Measurements from ENCODE around the gene OR2C3. TPM values are rescaled to one million over a fixed set of nuclear protein-coding genes. Genes with fewer than 3 reads are reported as not detected.

The OR2C3 gene
- total RNA-seq: not detected

GRCh38 chr1:247536340-247536739 lies at the start of gene OR2C3:
Gene OR2C3, minus strand, starts transcription at chr1:247536440. Its CDS starts 3,929 bp downstream, at chr1:247532511.
- Histone ChIP-seq H3K4me1 (no peaks in the 10 kb centered on the region), H3K27ac (no peak within 1 kb of the TSS), H3K4me3 (no peak within 1 kb of the TSS), H3K9me3 (no peaks in the 10 kb centered on the region), H3K27me3 (no peaks in the 10 kb centered on the region), H3K36me3 (no peaks in the 10 kb centered on the region)
- no peak for DNase-seq (ENCODE audit: low spot score)
- TF ChIP-seq, protein P1, sequence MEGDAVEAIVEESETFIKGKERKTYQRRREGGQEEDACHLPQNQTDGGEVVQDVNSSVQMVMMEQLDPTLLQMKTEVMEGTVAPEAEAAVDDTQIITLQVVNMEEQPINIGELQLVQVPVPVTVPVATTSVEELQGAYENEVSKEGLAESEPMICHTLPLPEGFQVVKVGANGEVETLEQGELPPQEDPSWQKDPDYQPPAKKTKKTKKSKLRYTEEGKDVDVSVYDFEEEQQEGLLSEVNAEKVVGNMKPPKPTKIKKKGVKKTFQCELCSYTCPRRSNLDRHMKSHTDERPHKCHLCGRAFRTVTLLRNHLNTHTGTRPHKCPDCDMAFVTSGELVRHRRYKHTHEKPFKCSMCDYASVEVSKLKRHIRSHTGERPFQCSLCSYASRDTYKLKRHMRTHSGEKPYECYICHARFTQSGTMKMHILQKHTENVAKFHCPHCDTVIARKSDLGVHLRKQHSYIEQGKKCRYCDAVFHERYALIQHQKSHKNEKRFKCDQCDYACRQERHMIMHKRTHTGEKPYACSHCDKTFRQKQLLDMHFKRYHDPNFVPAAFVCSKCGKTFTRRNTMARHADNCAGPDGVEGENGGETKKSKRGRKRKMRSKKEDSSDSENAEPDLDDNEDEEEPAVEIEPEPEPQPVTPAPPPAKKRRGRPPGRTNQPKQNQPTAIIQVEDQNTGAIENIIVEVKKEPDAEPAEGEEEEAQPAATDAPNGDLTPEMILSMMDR (IDR thresholded peaks at IDR 0.05): no peak

DNA sequence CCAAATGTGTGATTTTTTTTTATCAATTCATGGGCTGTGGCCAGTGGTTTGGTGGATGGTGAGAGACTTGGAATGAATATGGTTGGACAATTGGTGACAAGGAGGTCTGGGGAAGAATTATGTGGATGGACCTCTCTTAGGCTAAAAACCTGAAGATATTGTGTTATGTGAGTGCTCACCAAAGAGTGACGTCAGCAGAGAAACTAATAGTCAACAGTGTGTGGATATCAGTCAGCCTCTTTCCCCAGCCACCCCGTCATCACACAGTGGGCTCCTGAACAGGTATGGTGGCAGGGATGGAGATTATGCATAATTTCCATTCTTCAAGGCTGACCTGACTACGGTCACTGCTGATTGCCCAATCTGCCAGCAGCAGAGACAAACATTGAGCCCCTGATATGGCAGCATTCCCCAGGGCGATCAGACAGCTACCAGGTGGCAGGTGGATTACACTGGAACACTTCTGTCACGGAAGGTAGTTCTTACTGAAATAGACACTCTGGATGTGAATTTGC lies 42.8 kb upstream of the OR2C3 start:
- TF ChIP-seq, protein P1 (IDR thresholded peaks at IDR 0.05): no peak
- no peaks in the 10 kb centered on the region for H3K4me1 ChIP-seq
- no peaks in the 10 kb centered on the region for H3K9me3 ChIP-seq
- DNase-seq (ENCODE audit: low spot score): no peak
- no peaks in the 10 kb centered on the region for H3K27me3 ChIP-seq
- H3K4me3 ChIP-seq: no peak overlapping the region
- no peak overlapping the region for H3K27ac ChIP-seq
- no peaks in the 10 kb centered on the region for H3K36me3 ChIP-seq

DNA sequence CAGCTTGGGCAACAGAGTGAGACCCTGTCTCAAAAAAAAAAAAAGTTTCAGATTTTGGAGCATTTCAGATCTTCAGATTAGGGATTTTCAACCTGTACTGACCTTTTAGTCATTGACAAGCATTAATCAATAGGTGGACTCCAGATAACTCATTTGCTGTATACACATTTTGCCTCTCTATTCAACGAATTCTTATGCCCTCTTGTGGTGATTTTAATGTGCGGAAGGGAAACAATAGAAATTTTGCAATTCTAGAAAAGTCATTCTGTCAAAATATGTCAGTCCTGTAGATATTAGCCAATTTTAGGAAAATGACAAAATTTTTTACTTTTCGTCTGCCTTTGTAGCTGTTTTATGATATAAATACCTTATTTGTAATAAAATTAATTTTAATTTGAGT lies 40.3 kb upstream of the OR2C3 start:
- DNase-seq (ENCODE audit: low spot score): no peak
- TF ChIP-seq, protein P1 (IDR thresholded peaks at IDR 0.05): peak in 1 of 2 donors; percentile 22
- Histone ChIP-seq H3K9me3 (no peaks in the 10 kb centered on the region), H3K36me3 (no peaks in the 10 kb centered on the region), H3K4me3 (no peak overlapping the region), H3K4me1 (no peaks in the 10 kb centered on the region), H3K27ac (no peak overlapping the region), H3K27me3 (no peaks in the 10 kb centered on the region)

- Histone ChIP-seq H3K27me3 (no peaks in the 10 kb centered on the region), H3K27ac (no peak overlapping the region), H3K4me3 (no peak overlapping the region), H3K9me3 (no peaks in the 10 kb centered on the region), H3K4me1 (no peaks in the 10 kb centered on the region), H3K36me3 (no peaks in the 10 kb centered on the region)
- no peak for DNase-seq (ENCODE audit: low spot score)
- TF ChIP-seq, protein P1 (IDR thresholded peaks at IDR 0.05): no peak
These were observed 38.4 kb upstream of the OR2C3 start for GRCh38 chr1:247574664-247575063.

DNA sequence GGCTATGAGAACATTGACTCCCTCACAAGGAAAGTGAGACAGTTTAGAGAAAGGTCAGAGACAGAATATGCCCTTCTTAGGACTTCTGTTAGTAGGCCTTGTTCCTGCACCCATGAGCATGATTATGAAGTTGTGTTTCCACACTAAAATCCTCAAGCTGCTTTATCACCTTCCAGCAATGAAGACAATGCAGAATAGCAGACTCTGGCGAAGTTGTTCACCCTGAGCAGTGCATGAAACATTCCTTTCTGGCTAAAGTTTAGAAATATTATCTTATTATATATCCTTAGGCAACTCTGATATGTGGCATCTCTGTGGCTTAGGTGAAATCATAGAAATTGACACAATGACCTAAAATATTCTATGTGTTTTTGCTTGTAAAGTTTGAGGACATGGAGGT lies 38.0 kb upstream of the OR2C3 start:
- H3K9me3 ChIP-seq: no peaks in the 10 kb centered on the region
- no peaks in the 10 kb centered on the region for H3K36me3 ChIP-seq
- DNase-seq (ENCODE audit: low spot score): no peak
- no peaks in the 10 kb centered on the region for H3K27me3 ChIP-seq
- H3K27ac ChIP-seq: no peak overlapping the region
- TF ChIP-seq, protein P1 (IDR thresholded peaks at IDR 0.05): no peak
- no peak overlapping the region for H3K4me3 ChIP-seq
- H3K4me1 ChIP-seq: no peaks in the 10 kb centered on the region

DNA sequence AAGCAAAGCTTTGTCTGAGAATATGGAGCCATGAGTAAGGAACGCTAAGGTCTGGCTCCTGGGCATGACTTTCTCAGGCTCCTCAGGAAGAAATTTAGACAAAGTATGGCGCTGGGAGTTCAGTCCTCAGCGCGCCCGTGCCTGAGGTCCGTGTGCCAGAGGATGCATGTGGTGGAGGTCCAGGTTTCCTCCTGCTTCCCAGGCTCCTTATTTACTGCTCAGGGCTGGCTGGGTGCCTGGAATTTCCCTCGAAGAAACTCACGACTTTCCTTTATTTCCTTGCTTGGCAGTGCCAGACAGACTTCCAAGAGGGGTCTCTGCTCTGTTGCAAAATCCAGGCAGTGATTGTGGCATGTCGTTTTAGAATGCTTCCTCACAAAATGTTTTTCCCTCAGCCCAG lies 26.0 kb upstream of the OR2C3 start:
- H3K4me1 ChIP-seq: no peaks in the 10 kb centered on the region
- TF ChIP-seq, protein P1 (IDR thresholded peaks at IDR 0.05): no peak
- H3K27ac ChIP-seq: no peak overlapping the region
- DNase-seq (ENCODE audit: low spot score): no peak
- H3K27me3 ChIP-seq: no peaks in the 10 kb centered on the region
- no peak overlapping the region for H3K4me3 ChIP-seq
- H3K9me3 ChIP-seq: no peaks in the 10 kb centered on the region
- no peaks in the 10 kb centered on the region for H3K36me3 ChIP-seq
